PFSK-1 (cell line): ENCODE data around the gene ARFGAP3.

Source experiments
- FOXP2 ChIP-seq: optimal IDR thresholded peaks from 2 replicates; pipeline ENCODE3; 2011; ENCODE audit warnings: borderline replicate concordance, control low read depth, inconsistent platforms; ENCODE audit not compliant: insufficient read depth; ENCODE audit errors: extremely low read length, extremely low read depth
- POLR2AphosphoS5 ChIP-seq: IDR thresholded peaks from 2 replicates; pipeline ENCODE4 v1.6.1; 2012; ENCODE audit warnings: low read depth, mild to moderate bottlenecking, control low read depth, low read length, moderate library complexity
- SIN3A ChIP-seq: IDR thresholded peaks from 2 replicates; pipeline ENCODE4 v1.6.1; 2012; ENCODE audit warnings: mild to moderate bottlenecking, low read length, moderate library complexity, borderline replicate concordance; ENCODE audit not compliant: insufficient read depth
- TAF1 ChIP-seq: IDR thresholded peaks from 2 replicates; pipeline ENCODE4 v1.6.1; 2012; ENCODE audit warnings: low read length, control low read depth, borderline replicate concordance; ENCODE audit not compliant: insufficient read depth
- TF ChIP-seq, protein P1 (sequence below), 2 experiments: IDR thresholded peaks; 2 replicates each; pipeline versions ENCODE4 v1.6.1 to v1.8.0; 2011 to 2012; ENCODE audit warnings: low read depth in 2 of 2, low read length in 2 of 2, control low read depth in 1 of 2, inconsistent platforms in 1 of 2, mild to moderate bottlenecking in 1 of 2, moderate library complexity in 1 of 2; ENCODE audit not compliant: insufficient read depth in 1 of 2

DNA sequence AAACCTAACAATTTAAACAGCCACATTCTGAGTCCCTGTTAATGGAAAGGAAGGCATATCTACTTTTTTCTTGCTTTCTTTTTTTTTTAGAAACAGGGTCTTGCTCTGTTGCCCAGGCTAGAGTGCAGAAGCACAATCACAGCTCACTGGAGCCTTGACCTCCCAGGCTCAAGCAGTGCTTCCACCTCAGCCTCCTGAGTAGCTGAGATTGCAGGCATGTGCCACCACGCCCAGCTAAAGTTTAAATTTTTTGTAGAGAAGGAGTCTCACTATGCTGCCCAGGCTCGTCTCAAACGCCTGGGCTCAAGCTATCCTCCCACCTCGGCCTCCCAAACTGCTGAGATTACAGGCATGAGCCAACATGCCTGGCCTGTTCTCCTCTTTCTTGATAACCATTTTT is 25.4 kb downstream of the ARFGAP3 start:
- TF ChIP-seq POLR2AphosphoS5, result no peak
- no peak for TF ChIP-seq SIN3A
- TF ChIP-seq TAF1, result no peak
- TF ChIP-seq, protein P1, sequence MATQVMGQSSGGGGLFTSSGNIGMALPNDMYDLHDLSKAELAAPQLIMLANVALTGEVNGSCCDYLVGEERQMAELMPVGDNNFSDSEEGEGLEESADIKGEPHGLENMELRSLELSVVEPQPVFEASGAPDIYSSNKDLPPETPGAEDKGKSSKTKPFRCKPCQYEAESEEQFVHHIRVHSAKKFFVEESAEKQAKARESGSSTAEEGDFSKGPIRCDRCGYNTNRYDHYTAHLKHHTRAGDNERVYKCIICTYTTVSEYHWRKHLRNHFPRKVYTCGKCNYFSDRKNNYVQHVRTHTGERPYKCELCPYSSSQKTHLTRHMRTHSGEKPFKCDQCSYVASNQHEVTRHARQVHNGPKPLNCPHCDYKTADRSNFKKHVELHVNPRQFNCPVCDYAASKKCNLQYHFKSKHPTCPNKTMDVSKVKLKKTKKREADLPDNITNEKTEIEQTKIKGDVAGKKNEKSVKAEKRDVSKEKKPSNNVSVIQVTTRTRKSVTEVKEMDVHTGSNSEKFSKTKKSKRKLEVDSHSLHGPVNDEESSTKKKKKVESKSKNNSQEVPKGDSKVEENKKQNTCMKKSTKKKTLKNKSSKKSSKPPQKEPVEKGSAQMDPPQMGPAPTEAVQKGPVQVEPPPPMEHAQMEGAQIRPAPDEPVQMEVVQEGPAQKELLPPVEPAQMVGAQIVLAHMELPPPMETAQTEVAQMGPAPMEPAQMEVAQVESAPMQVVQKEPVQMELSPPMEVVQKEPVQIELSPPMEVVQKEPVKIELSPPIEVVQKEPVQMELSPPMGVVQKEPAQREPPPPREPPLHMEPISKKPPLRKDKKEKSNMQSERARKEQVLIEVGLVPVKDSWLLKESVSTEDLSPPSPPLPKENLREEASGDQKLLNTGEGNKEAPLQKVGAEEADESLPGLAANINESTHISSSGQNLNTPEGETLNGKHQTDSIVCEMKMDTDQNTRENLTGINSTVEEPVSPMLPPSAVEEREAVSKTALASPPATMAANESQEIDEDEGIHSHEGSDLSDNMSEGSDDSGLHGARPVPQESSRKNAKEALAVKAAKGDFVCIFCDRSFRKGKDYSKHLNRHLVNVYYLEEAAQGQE (IDR thresholded peaks at IDR 0.05; ENCODE audit: insufficient read depth in 1 of 2, low read depth in 2 of 2, low read length in 2 of 2), result no peak
- TF ChIP-seq FOXP2, result no peak
